Ovary (tissue), 3 donors: ENCODE measurements around the gene MBD5.

Source experiments
- POLR2A ChIP-seq: fragments of 450-650 bp; IDR thresholded peaks from one replicate; pipeline ENCODE4 v1.6.1; 2017; ENCODE audit warnings: antibody characterized with exemption, mild to moderate bottlenecking, moderate library complexity
- TF ChIP-seq, protein P1 (sequence below), 3 donors: fragments of 450-650 bp in 2 of 3; fragments of 200-600 bp in 1 of 3; IDR thresholded peaks; one replicate each; pipeline versions ENCODE4 v1.5.1 to v1.8.0; 2016 to 2022; ENCODE audit warnings: antibody characterized with exemption in 3 of 3, mild to moderate bottlenecking in 1 of 3
- donor health status: DM: no; HTN: no; CAD: no.

DNA sequence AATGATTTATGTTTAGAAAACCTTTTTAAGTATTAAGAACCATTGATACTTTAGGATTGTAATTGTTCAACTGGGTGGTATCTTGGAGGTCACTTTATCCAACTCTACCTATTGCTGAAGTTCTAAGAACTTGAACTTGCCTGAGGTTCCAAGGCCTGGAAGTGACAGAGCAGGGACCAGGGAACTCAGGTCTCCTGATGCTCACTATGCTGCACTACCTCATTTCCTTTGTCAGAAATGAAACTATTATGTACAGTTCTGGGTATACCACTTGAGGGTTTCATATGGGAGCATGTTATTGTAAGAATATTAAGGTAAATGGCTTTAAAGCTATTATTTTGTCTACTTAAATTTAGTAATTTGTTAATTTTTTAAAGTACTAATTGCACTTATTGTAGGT is 3.0 kb downstream of the MBD5 start:
- TF ChIP-seq, protein P1, sequence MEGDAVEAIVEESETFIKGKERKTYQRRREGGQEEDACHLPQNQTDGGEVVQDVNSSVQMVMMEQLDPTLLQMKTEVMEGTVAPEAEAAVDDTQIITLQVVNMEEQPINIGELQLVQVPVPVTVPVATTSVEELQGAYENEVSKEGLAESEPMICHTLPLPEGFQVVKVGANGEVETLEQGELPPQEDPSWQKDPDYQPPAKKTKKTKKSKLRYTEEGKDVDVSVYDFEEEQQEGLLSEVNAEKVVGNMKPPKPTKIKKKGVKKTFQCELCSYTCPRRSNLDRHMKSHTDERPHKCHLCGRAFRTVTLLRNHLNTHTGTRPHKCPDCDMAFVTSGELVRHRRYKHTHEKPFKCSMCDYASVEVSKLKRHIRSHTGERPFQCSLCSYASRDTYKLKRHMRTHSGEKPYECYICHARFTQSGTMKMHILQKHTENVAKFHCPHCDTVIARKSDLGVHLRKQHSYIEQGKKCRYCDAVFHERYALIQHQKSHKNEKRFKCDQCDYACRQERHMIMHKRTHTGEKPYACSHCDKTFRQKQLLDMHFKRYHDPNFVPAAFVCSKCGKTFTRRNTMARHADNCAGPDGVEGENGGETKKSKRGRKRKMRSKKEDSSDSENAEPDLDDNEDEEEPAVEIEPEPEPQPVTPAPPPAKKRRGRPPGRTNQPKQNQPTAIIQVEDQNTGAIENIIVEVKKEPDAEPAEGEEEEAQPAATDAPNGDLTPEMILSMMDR (IDR thresholded peaks at IDR 0.05) = no peak
- no peak for TF ChIP-seq POLR2A
